Anterior cingulate cortex (tissue), 58 donors: Measurements from ENCODE around the gene TNP1.

ENCODE experiments used
- DNase-seq, 58 donors: peaks; one replicate each; lab custom pipeline; 2025; lab: John Stamatoyannopoulos, UW

TNP1 gene

GRCh38 chr2:216849987-216850386 lies 9.9 kb downstream of the TNP1 start:
- peak in 44 of 58 donors; percentile 6 to 85 (median 52) for DNase-seq

- no peak for DNase-seq
Measured at GRCh38 chr2:216845426-216845825, 14.4 kb downstream of the TNP1 start.

- DNase-seq: no peak
Measured at GRCh38 chr2:216842636-216843035, 17.2 kb downstream of the TNP1 start.

GRCh38 chr2:216839688-216840087 lies 20.2 kb downstream of the TNP1 start:
- no peak for DNase-seq

- peak in 12 of 58 donors; percentile 2 to 28 (median 14) for DNase-seq
Measured at GRCh38 chr2:216838151-216838550, 21.7 kb downstream of the TNP1 start.

- DNase-seq: peak in 1 of 58 donors; percentile 16
Measured at GRCh38 chr2:216837740-216838139, 22.1 kb downstream of the TNP1 start.

- DNase-seq: no peak
Measured at GRCh38 chr2:216833061-216833460, 26.8 kb downstream of the TNP1 start.

- DNase-seq: no peak
Measured at GRCh38 chr2:216830346-216830745, 29.5 kb downstream of the TNP1 start.

GRCh38 chr2:216829533-216829932 lies 30.3 kb downstream of the TNP1 start:
- DNase-seq: peak in 4 of 58 donors; percentile 2 to 27 (median 10)

- peak in 7 of 58 donors; percentile 5 to 61 (median 19) for DNase-seq
Measured at GRCh38 chr2:216827073-216827720, 32.7 kb downstream of the TNP1 start.

GRCh38 chr2:216822470-216822869 lies 37.4 kb downstream of the TNP1 start:
- no peak for DNase-seq

- DNase-seq: no peak
Measured at GRCh38 chr2:216820709-216821108, 39.2 kb downstream of the TNP1 start.

- DNase-seq: no peak
Measured at GRCh38 chr2:216819766-216820165, 40.1 kb downstream of the TNP1 start.

- DNase-seq: no peak
Measured at GRCh38 chr2:216819055-216819454, 40.8 kb downstream of the TNP1 start.

- no peak for DNase-seq
Measured at GRCh38 chr2:216810399-216811160, 49.3 kb downstream of the TNP1 start.
